Adrenal gland (tissue), 12 donors: ENCODE data around the gene UNC13B. TPM values are rescaled to one million over a fixed set of nuclear protein-coding genes. Genes with fewer than 3 reads are reported as not detected.

ENCODE experiments used
- DNase-seq, 7 donors: peaks; one replicate each; pipeline ENCODE4 v3.0.0-alpha.2; 2019 to 2020
- H3K27ac ChIP-seq, 5 donors: fragments of 200-600 bp; sonication (generic) in 4 of 5; 1 replicate in 3 of 5; 2 replicates in 2 of 5; pipeline versions ENCODE4 v1.5.1 to v1.8.0; 2016 to 2020; ENCODE audit warnings: mild to moderate bottlenecking in 1 of 5
- H3K27me3 ChIP-seq: fragments of 200-600 bp; 2 replicates; pipeline ENCODE4 v1.8.0; 2021
- H3K36me3 ChIP-seq, 2 donors: fragments of 200-600 bp; replicated peaks in 1 of 2; 1 replicate in 1 of 2; 2 replicates in 1 of 2; pipeline versions ENCODE4 v1.5.1 to v1.8.0; 2018 to 2022
- H3K4me1 ChIP-seq, 2 donors: fragments of 200-600 bp; replicated peaks in 1 of 2; 1 replicate in 1 of 2; 2 replicates in 1 of 2; pipeline versions ENCODE4 v1.5.1 to v1.8.0; 2018 to 2021
- H3K4me3 ChIP-seq, 4 donors: fragments of 200-600 bp; sonication (generic) in 3 of 4; one replicate each; pipeline ENCODE4 v1.5.1; 2016 to 2018
- H3K9me3 ChIP-seq, 3 donors: fragments of 200-600 bp; sonication (generic) in 1 of 3; replicated peaks in 1 of 3; 1 replicate in 2 of 3; 2 replicates in 1 of 3; pipeline versions ENCODE4 v1.5.1 to v1.8.0; 2016 to 2021
- CTCF ChIP-seq, 6 experiments: fragments of 450-650 bp in 4 of 6; fragments of 200-600 bp in 2 of 6; sonication (generic) in 1 of 6; IDR thresholded peaks; 1 replicate in 5 of 6; 2 replicates in 1 of 6; pipeline versions ENCODE4 v1.5.1 to v1.8.0; 2016 to 2021; ENCODE audit warnings: antibody characterized with exemption in 6 of 6, mild to moderate bottlenecking in 2 of 6, moderate library complexity in 1 of 6
- POLR2A ChIP-seq, 2 donors: fragments of 450-650 bp; IDR thresholded peaks; one replicate each; pipeline ENCODE4 v1.6.1; 2017; ENCODE audit warnings: antibody characterized with exemption in 2 of 2, mild to moderate bottlenecking in 2 of 2, moderate library complexity in 1 of 2
- WGBS, 4 donors: extraction: QIAGEN DNeasy Blood & Tissue Kit in 2 of 4; methylation state at CpG; one replicate each; pipeline versions ENCODE4 v1.1.5 to v1.1.7; 2013 to 2017; 5-methylcytosine and 5-hydroxymethylcytosine counted together
- intact Hi-C, 2 donors: fragments of 100-400 bp; cut with DNase I; formaldehyde crosslinking; loops; one replicate each; pipeline versions ENCODE4 v1.14.1 to v1.15.0; 2022 to 2023
- polyA plus RNA-seq, 3 donors: library from polyadenylated mRNA; stranded (reverse); fragments of 200-250 nt in 2 of 3; fragments of 350-450 nt in 1 of 3; fragmentation: Illumina TruSeq in 1 of 3; extraction: RNeasy Lipid Tissue Mini Kit (QIAGEN cat#74804) in 1 of 3; gene quantifications; one replicate each; pipeline ENCODE4 v1.2.3, GENCODE V29; 2013 to 2014
- total RNA-seq, 9 donors: library from RNA; depleted of rRNA in 4 of 9; stranded (reverse); fragments of >200 nt in 4 of 9; fragments of 120-200 nt in 1 of 9; fragmentation: NEBNext Ultra II Directional in 1 of 9; extraction: Animal tissue kit (Norgen Biotek cat#: 25700) in 1 of 9; gene quantifications; one replicate each; pipeline versions ENCODE4 v1.1.0 to v1.2.4, GENCODE V29; 2013 to 2023
- donor health status: healthy with polysubstance abuse.
- donor health status: Bipolar disorder and iron deficiency.
- donor health status: DM: yes; HTN: yes; CAD: no.
- donor health status: DM: no; HTN: no; CAD: no.
- donor health status: DM: no; HTN: no; CAD: no.
- donor health status: DM: yes; HTN: yes; CAD: no.

The UNC13B gene
- total and polyA plus RNA-seq, 12 donors, result 11.1 to 42.2 (median 30.5) TPM

GRCh38 chr9:35229066-35229778, 67.4 kb downstream of the UNC13B start:
- no peak overlapping the region for H3K27ac ChIP-seq
- H3K9me3 ChIP-seq, result no peaks in the 10 kb centered on the region
- intact Hi-C loops, result no loop called here
- no peaks in the 10 kb centered on the region for H3K27me3 ChIP-seq
- H3K4me1 ChIP-seq, result peaks cover 0 to 4% of the 10 kb centered on the region in 2 donors
- no peak for DNase-seq
- TF ChIP-seq POLR2A (IDR thresholded peaks at IDR 0.05) (no peak), CTCF (IDR thresholded peaks at IDR 0.05) (no peak)
- H3K4me3 ChIP-seq, result no peak overlapping the region
- 80 to 86% (median 82%) methylated on average over 1 of the region's 1 CpG for WGBS, 4 donors
- H3K36me3 ChIP-seq, result no peaks in the 10 kb centered on the region

DNA sequence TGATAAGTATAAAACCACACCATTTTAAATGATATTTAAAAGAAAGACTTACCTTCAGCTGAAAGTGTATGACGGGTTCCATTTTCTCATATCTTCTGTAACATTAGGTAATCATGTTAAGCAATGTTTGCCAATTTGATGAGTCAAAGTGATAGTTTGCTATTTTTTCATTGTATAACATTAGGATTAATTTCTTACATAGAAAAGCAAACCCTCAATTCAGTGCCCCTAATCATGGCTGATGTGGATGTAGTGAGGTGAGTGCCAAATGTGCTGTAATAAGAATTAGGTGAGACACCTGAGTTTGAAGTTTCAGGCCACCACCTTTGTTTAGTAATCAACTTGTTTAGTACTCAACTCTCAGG, 68.0 kb downstream of the UNC13B start:
- no peak overlapping the region for H3K4me3 ChIP-seq
- intact Hi-C loops, result no loop called here
- H3K9me3 ChIP-seq, result no peaks in the 10 kb centered on the region
- no peak for TF ChIP-seq CTCF (IDR thresholded peaks at IDR 0.05)
- no peak for TF ChIP-seq POLR2A (IDR thresholded peaks at IDR 0.05)
- no peaks in the 10 kb centered on the region for H3K27me3 ChIP-seq
- DNase-seq, result no peak
- peaks cover 0 to 4% of the 10 kb centered on the region in 2 donors for H3K4me1 ChIP-seq
- WGBS, 4 donors, result 63 to 93% (median 80%) methylated on average over 1 of the region's 1 CpG
- no peak overlapping the region for H3K27ac ChIP-seq
- no peaks in the 10 kb centered on the region for H3K36me3 ChIP-seq

GRCh38 chr9:35232867-35233544, 71.2 kb downstream of the UNC13B start:
- H3K27me3 ChIP-seq, result no peaks in the 10 kb centered on the region
- no peak overlapping the region for H3K27ac ChIP-seq
- no peaks in the 10 kb centered on the region for H3K9me3 ChIP-seq
- 63 to 73% (median 67%) methylated on average over 3 of the region's 3 CpGs for WGBS, 4 donors
- no peak for DNase-seq
- TF ChIP-seq CTCF (IDR thresholded peaks at IDR 0.05), result no peak
- no peak for TF ChIP-seq POLR2A (IDR thresholded peaks at IDR 0.05)
- H3K4me3 ChIP-seq, result no peak overlapping the region
- H3K4me1 ChIP-seq, result no peaks in the 10 kb centered on the region
- no peaks in the 10 kb centered on the region for H3K36me3 ChIP-seq
- intact Hi-C loops, result no loop called here

DNA sequence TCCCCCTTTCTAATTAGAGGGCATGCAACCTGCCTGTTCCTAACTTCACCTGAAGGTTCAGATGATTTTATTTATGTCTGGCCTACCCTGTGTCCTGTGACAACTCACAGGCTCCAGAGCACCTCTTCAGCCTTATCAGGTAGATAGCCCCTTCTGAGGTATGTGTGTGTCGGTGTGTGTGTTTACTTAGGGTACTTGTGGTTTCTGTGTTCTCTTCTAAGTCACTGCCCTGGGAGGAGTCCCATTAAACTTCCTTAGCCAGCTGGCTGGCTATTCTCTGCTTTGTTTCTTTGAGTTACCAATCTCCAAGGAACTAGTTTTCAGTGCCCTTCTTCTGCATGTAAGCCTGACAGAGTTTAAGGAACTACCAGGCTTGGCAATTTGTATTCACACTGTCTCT, 74.9 kb downstream of the UNC13B start:
- Histone ChIP-seq H3K4me1 (no peaks in the 10 kb centered on the region), H3K27ac (no peak overlapping the region), H3K9me3 (no peaks in the 10 kb centered on the region), H3K4me3 (no peak overlapping the region), H3K36me3 (no peaks in the 10 kb centered on the region), H3K27me3 (no peaks in the 10 kb centered on the region)
- 56 to 82% (median 75%) methylated on average over 1 of the region's 1 CpG for WGBS, 4 donors
- TF ChIP-seq POLR2A (IDR thresholded peaks at IDR 0.05) (no peak), CTCF (IDR thresholded peaks at IDR 0.05) (no peak)
- no peak for DNase-seq
- intact Hi-C loops, result no loop called here
